Ascending aorta (tissue), 2 donors: Measurements from ENCODE around the gene EXOSC3. TPM values are rescaled to one million over a fixed set of nuclear protein-coding genes. Genes with fewer than 3 reads are reported as not detected.
A peak's percentile ranks its signal among the peaks of the same experiment; 100 is the strongest.
"Not testable (repeated sequence)": the region's sequence is repeated elsewhere in the genome, so short reads cannot be mapped to it uniquely, and the experiment has no call there.

Experiments
- DNase-seq, 2 donors: peaks; one replicate each; pipeline ENCODE4 v3.0.0-alpha.2; 2019; ENCODE audit warnings: low spot score in 2 of 2
- H3K27ac ChIP-seq, 2 donors: fragments of 200-600 bp; sonication (generic); one replicate each; pipeline ENCODE4 v1.5.1; 2016 to 2017; ENCODE audit warnings: mild to moderate bottlenecking in 1 of 2
- H3K27me3 ChIP-seq: fragments of 200-600 bp; sonication (generic); one replicate; pipeline ENCODE4 v1.5.1; 2017
- H3K36me3 ChIP-seq, 2 donors: fragments of 200-600 bp; sonication (generic); one replicate each; pipeline ENCODE4 v1.5.1; 2016
- H3K4me1 ChIP-seq, 2 donors: fragments of 200-600 bp; sonication (generic); one replicate each; pipeline ENCODE4 v1.5.1; 2016 to 2017; ENCODE audit warnings: mild to moderate bottlenecking in 1 of 2
- H3K4me3 ChIP-seq, 2 donors: fragments of 200-600 bp; sonication (generic); one replicate each; pipeline ENCODE4 v1.5.1; 2016 to 2017; ENCODE audit warnings: mild to moderate bottlenecking in 1 of 2
- H3K9me3 ChIP-seq, 2 donors: fragments of 200-600 bp; sonication (generic); one replicate each; pipeline ENCODE4 v1.5.1; 2016
- intact Hi-C: fragments of 100-400 bp; cut with DNase I; formaldehyde crosslinking; loops from one replicate; pipeline ENCODE4 v1.15.1; 2023
- total RNA-seq: library from RNA; depleted of rRNA; stranded (reverse); fragments of >200 nt; gene quantifications from one replicate; pipeline ENCODE4 v1.1.0, GENCODE V29; 2016
- TF ChIP-seq, protein P1 (sequence below), 3 experiments: fragments of 200-600 bp in 2 of 3; fragments of 450-650 bp in 1 of 3; sonication (generic) in 2 of 3; IDR thresholded peaks; one replicate each; pipeline ENCODE4 v1.5.1; 2016 to 2019; ENCODE audit warnings: antibody characterized with exemption in 3 of 3, mild to moderate bottlenecking in 1 of 3, moderate library complexity in 1 of 3

Gene EXOSC3
- total RNA-seq, 1 donor from 2014 or later, result 9.0 TPM

GRCh38 chr9:37758747-37759146 is 26.1 kb downstream of the EXOSC3 start:
- H3K4me3 ChIP-seq, result no peak overlapping the region
- no peaks in the 10 kb centered on the region for H3K27me3 ChIP-seq
- no peak for DNase-seq
- intact Hi-C loops, result no loop called here
- peaks cover 0 to 9% of the 10 kb centered on the region in 2 donors for H3K4me1 ChIP-seq
- no peak overlapping the region for H3K27ac ChIP-seq
- peaks cover 0 to 10% of the 10 kb centered on the region in 2 donors for H3K36me3 ChIP-seq
- TF ChIP-seq, protein P1, sequence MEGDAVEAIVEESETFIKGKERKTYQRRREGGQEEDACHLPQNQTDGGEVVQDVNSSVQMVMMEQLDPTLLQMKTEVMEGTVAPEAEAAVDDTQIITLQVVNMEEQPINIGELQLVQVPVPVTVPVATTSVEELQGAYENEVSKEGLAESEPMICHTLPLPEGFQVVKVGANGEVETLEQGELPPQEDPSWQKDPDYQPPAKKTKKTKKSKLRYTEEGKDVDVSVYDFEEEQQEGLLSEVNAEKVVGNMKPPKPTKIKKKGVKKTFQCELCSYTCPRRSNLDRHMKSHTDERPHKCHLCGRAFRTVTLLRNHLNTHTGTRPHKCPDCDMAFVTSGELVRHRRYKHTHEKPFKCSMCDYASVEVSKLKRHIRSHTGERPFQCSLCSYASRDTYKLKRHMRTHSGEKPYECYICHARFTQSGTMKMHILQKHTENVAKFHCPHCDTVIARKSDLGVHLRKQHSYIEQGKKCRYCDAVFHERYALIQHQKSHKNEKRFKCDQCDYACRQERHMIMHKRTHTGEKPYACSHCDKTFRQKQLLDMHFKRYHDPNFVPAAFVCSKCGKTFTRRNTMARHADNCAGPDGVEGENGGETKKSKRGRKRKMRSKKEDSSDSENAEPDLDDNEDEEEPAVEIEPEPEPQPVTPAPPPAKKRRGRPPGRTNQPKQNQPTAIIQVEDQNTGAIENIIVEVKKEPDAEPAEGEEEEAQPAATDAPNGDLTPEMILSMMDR (IDR thresholded peaks at IDR 0.05), result no peak
- no peaks in the 10 kb centered on the region for H3K9me3 ChIP-seq

- intact Hi-C loops, result loop anchor here (1.0 to 5.0 kb wide), 2 partner anchors 47 to 149 kb away; partner anchors contain the start of genes DCAF10 and SLC25A51
Measured at GRCh38 chr9:37753489-37754190, 31.2 kb downstream of the EXOSC3 start, which contains the start of gene TRMT10B. TRMT10B (plus strand) TSS chr9:37753805; CDS start chr9:37761932, 8,127 bp downstream.

DNA sequence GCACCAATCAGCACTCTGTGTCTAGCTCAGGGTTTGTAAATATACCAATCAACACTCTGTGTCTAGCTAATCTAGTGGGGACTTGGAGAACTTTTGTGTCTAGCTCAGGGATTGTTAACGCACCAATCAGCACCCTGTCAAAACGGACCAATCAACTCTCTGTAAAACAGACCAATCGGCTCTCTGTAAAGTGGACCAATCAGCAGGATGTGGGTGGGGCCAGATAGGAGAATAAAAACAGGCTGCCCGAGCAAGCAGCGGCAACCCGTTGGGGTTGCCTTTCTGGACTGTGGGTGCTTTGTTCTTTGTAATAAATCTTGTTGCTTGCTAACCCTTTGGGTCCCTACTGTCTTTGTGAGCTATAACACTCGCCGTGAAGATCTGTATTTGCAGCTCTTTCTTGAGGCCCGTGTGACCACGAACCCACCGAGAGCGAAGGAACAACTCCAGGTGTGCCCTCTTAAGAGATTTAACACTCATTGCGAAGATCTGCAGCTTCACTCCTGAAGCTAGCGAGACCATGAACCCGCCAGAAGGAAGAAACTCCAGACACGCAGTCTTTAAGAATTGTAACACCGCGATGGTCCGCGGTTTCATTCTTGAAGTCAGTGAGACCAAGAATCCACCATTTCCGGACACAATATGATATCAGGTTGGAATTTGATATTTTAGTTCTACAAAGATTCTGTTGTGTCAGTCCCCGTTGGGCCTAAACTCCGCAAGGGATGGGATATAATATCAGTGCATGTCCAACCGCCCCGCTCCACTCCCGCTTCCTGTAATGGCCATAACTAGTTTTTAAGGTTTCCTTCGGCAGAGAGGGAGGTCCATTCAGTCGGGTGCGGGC is 32.0 kb downstream of the EXOSC3 start:
- H3K27ac ChIP-seq, result peak overlapping the region; percentile 83 to 90
- TF ChIP-seq, protein P1 (IDR thresholded peaks at IDR 0.05), result no peak
- H3K9me3 ChIP-seq, result no peaks in the 10 kb centered on the region
- peak overlapping the region; percentile 70 to 83 for H3K4me3 ChIP-seq
- intact Hi-C loops, result loop anchor here (5.0 kb wide), 1 partner anchor 149 kb away; the partner anchor contains the start of gene SLC25A51
- H3K4me1 ChIP-seq, result peaks cover 0 to 9% of the 10 kb centered on the region in 2 donors
- no peaks in the 10 kb centered on the region for H3K27me3 ChIP-seq
- H3K36me3 ChIP-seq, result no peaks in the 10 kb centered on the region
- DNase-seq, result no peak

More at GRCh38 chr9:37753489-37754190, 31.2 kb downstream of the EXOSC3 start, which contains the start of gene TRMT10B:
- Histone ChIP-seq H3K27ac (peak within 1 kb of the TSS; percentile 83 to 90), H3K36me3 (no peaks in the 10 kb centered on the region), H3K4me1 (peaks cover 0 to 9% of the 10 kb centered on the region in 2 donors), H3K4me3 (peak within 1 kb of the TSS; percentile 70 to 83), H3K9me3 (no peaks in the 10 kb centered on the region), H3K27me3 (no peaks in the 10 kb centered on the region)
- TF ChIP-seq, protein P1 (IDR thresholded peaks at IDR 0.05), result peak in 1 of 3 experiments; percentile 4
- DNase-seq, result peak in 1 of 2 donors; percentile 73

GRCh38 chr9:37752112-37752511 is 32.8 kb downstream of the EXOSC3 start:
- not testable (repeated sequence) for H3K9me3 ChIP-seq, H3K4me1 ChIP-seq, H3K27ac ChIP-seq, H3K4me3 ChIP-seq, H3K36me3 ChIP-seq, DNase-seq, H3K27me3 ChIP-seq
- intact Hi-C loops, result loop anchor here (5.0 kb wide), 1 partner anchor 150 kb away; the partner anchor contains the start of gene SLC25A51

DNA sequence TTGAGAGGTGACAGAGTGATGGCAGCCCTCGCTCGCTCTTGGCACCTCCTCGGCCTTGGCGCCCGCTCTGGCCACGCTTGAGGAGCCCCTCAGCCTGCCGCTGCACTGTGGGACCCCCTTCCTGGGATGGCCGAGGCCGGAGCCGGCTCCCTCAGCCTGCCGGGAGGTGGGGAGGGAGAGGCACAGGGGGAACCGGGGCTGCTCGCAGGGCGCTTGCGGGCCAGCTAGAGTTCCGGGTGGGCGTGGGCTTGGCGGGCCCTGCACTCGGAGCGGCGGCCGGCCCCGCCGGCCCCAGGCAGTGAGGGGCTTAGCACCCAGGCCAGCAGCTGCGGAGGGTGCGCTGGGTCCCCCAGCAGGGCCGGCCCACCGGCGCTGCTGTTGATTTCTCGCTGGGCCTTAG is 33.2 kb downstream of the EXOSC3 start:
- H3K36me3 ChIP-seq, H3K9me3 ChIP-seq, H3K4me1 ChIP-seq, H3K27me3 ChIP-seq, H3K4me3 ChIP-seq, DNase-seq, H3K27ac ChIP-seq: not testable (repeated sequence)
- intact Hi-C loops, result loop anchor here (5.0 kb wide), 1 partner anchor 151 kb away; the partner anchor contains the start of gene SLC25A51

DNA sequence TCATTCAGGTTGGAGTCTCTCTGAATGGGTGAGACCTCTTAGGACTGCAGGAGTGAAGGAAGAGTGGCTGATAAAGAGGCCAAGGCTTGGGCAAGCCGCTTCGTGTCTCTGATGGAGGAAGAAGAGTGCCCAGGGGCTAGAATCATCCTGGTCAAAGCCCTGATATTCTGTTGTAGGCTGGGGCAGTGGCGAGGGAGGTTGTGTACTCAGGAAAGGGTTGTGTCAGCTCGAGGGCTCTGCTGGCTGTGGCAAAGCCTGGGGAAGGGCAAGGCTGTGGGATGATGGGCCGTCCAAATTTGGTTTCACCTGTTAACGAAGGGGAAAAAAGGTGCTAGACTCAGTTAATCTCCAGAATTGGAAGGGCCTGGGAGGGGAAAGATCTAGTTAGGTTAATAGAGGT is 33.7 kb downstream of the EXOSC3 start:
- Histone ChIP-seq H3K27me3 (no peaks in the 10 kb centered on the region), H3K9me3 (no peaks in the 10 kb centered on the region), H3K27ac (no peak overlapping the region), H3K36me3 (no peaks in the 10 kb centered on the region), H3K4me1 (peaks cover 0 to 9% of the 10 kb centered on the region in 2 donors), H3K4me3 (no peak overlapping the region)
- TF ChIP-seq, protein P1 (IDR thresholded peaks at IDR 0.05), result no peak
- intact Hi-C loops, result loop anchor here (5.0 kb wide), 1 partner anchor 151 kb away; the partner anchor contains the start of gene SLC25A51
- DNase-seq, result no peak
